GM12874 (cell line): ENCODE data around the gene SEMA4B.

Experiments
- CTCF ChIP-seq: IDR thresholded peaks from 2 replicates; pipeline ENCODE4 v1.5.1; 2011; ENCODE audit warnings: low read depth, mild to moderate bottlenecking, control low read depth, low read length, moderate library complexity; ENCODE audit not compliant: insufficient read depth

Gene SEMA4B

GRCh38 chr15:90203922-90204321 is 2.8 kb downstream of the SEMA4B start:
- no peak for TF ChIP-seq CTCF

- TF ChIP-seq CTCF: no peak
Observed at GRCh38 chr15:90205050-90205848, 4.1 kb downstream of the SEMA4B start.

GRCh38 chr15:90205886-90206285 is 4.8 kb downstream of the SEMA4B start:
- no peak for TF ChIP-seq CTCF

GRCh38 chr15:90207252-90207651 is 6.1 kb downstream of the SEMA4B start:
- no peak for TF ChIP-seq CTCF

- no peak for TF ChIP-seq CTCF
Observed at GRCh38 chr15:90208356-90208755, 7.2 kb downstream of the SEMA4B start.

GRCh38 chr15:90209591-90209990 is 8.5 kb downstream of the SEMA4B start:
- TF ChIP-seq CTCF: no peak

GRCh38 chr15:90210593-90210992 is 9.5 kb downstream of the SEMA4B start:
- no peak for TF ChIP-seq CTCF
